ENCODE measurements around the gene FAM83F.
"Not testable (repeated sequence)": the region's sequence is repeated elsewhere in the genome, so short reads cannot be mapped to it uniquely, and the experiment has no call there.

FAM83F gene

GRCh38 chr22:39994566-39995392 is at the start of gene FAM83F:
TSS of gene FAM83F (plus strand) at chr22:39994954. CDS start at chr22:39995043, 89 bp downstream.
- Histone ChIP-seq H3K27me3 (ENCODE audit: control insufficient read depth in 1 of 2, insufficient read depth in 2 of 2, low read length in 2 of 2) (peaks cover 12 to 41% of the 10 kb centered on the region in 2 donors), H3K9me3 (ENCODE audit: low read length) (no peaks in the 10 kb centered on the region), H3K4me3 (ENCODE audit: low read depth in 1 of 2, low read length in 2 of 2) (no peak within 1 kb of the TSS), H3K4me1 (ENCODE audit: insufficient read depth, low read length) (no peaks in the 10 kb centered on the region), H3K9ac (ENCODE audit: low read length) (no peak within 1 kb of the TSS), H3K27ac (ENCODE audit: low read depth, low read length) (no peak within 1 kb of the TSS), H3K36me3 (ENCODE audit: insufficient read depth, low read length) (no peaks in the 10 kb centered on the region)

DNA sequence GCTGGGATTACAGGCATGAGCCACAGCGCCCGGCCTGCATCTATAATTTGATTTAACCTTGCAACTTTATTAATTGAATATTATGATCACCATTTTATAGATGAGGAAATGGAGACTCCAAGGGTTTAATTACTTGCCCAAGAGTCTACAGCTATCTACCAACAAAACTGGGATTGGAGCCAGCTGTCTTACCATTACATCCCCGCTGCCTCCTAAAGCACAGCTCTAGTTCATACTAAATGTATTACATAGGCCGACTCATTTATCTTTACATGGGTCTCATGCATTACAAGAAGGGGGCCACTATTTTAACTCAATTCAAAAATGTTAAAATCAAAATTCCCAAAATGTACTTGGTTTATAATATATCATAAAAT is 48.6 kb upstream of the FAM83F start:
- H3K4me1 ChIP-seq (ENCODE audit: insufficient read depth, low read length) = no peaks in the 10 kb centered on the region
- H3K27ac ChIP-seq (ENCODE audit: low read depth, low read length) = no peak overlapping the region
- H3K9me3 ChIP-seq (ENCODE audit: low read length) = no peaks in the 10 kb centered on the region
- no peak overlapping the region for H3K9ac ChIP-seq (ENCODE audit: low read length)
- no peaks in the 10 kb centered on the region for H3K27me3 ChIP-seq (ENCODE audit: control insufficient read depth in 1 of 2, insufficient read depth in 2 of 2, low read length in 2 of 2)
- no peak overlapping the region for H3K4me3 ChIP-seq (ENCODE audit: low read depth in 1 of 2, low read length in 2 of 2)
- H3K36me3 ChIP-seq (ENCODE audit: insufficient read depth, low read length) = no peaks in the 10 kb centered on the region

- H3K9me3 ChIP-seq (ENCODE audit: low read length) = no peaks in the 10 kb centered on the region
- H3K9ac ChIP-seq (ENCODE audit: low read length) = no peak overlapping the region
- no peaks in the 10 kb centered on the region for H3K4me1 ChIP-seq (ENCODE audit: insufficient read depth, low read length)
- H3K27ac ChIP-seq (ENCODE audit: low read depth, low read length) = no peak overlapping the region
- H3K27me3 ChIP-seq (ENCODE audit: control insufficient read depth in 1 of 2, insufficient read depth in 2 of 2, low read length in 2 of 2) = no peaks in the 10 kb centered on the region
- no peaks in the 10 kb centered on the region for H3K36me3 ChIP-seq (ENCODE audit: insufficient read depth, low read length)
- H3K4me3 ChIP-seq (ENCODE audit: low read depth in 1 of 2, low read length in 2 of 2) = no peak overlapping the region
Measured at GRCh38 chr22:39946503-39947219, 48.1 kb upstream of the FAM83F start.

- Histone ChIP-seq H3K36me3 (ENCODE audit: insufficient read depth, low read length) (no peaks in the 10 kb centered on the region), H3K27ac (ENCODE audit: low read depth, low read length) (no peak overlapping the region), H3K9ac (ENCODE audit: low read length) (no peak overlapping the region), H3K4me1 (ENCODE audit: insufficient read depth, low read length) (no peaks in the 10 kb centered on the region), H3K9me3 (ENCODE audit: low read length) (no peaks in the 10 kb centered on the region), H3K27me3 (ENCODE audit: control insufficient read depth in 1 of 2, insufficient read depth in 2 of 2, low read length in 2 of 2) (no peaks in the 10 kb centered on the region), H3K4me3 (ENCODE audit: low read depth in 1 of 2, low read length in 2 of 2) (no peak overlapping the region)
Measured at GRCh38 chr22:39947220-39948216, 47.2 kb upstream of the FAM83F start.

DNA sequence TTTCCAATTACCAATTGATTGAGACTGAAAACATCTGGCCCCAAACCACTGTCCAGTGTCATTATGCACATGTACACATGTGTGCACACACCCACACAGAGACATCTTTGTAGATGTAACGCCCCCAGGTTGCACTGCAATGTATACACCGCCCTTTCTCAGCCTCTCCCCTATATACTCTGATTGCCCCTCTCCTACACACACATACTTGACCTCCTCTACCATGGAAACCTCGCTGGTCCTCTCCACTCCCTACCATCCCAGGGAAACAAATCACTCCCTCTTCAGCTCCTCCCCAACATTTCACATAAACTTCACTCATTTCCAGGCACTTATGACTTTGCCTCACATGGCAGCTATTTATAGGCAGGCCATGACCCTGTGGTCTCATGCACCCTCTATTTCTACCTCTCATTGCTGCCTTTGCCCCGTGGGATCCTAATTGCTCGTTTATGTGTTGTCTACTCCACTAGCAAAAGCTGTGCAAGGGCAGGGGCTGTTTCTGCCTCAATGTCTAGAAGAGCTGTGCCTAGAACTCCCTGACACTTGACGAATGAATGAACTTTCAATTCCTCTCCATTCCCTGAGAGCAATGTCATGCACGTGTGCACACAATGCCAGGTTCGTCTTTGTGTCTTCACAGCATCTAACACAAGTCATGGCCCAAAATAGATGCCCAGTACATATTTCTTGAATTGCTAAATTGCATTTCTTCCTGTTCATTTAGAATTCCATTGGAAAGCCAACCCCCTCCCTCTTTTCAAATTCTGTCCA is 44.6 kb upstream of the FAM83F start:
- Histone ChIP-seq H3K36me3 (ENCODE audit: insufficient read depth, low read length) (no peaks in the 10 kb centered on the region), H3K27me3 (ENCODE audit: control insufficient read depth in 1 of 2, insufficient read depth in 2 of 2, low read length in 2 of 2) (no peaks in the 10 kb centered on the region), H3K9me3 (ENCODE audit: low read length) (no peaks in the 10 kb centered on the region), H3K9ac (ENCODE audit: low read length) (no peak overlapping the region), H3K4me1 (ENCODE audit: insufficient read depth, low read length) (no peaks in the 10 kb centered on the region), H3K4me3 (ENCODE audit: low read depth in 1 of 2, low read length in 2 of 2) (no peak overlapping the region), H3K27ac (ENCODE audit: low read depth, low read length) (no peak overlapping the region)

DNA sequence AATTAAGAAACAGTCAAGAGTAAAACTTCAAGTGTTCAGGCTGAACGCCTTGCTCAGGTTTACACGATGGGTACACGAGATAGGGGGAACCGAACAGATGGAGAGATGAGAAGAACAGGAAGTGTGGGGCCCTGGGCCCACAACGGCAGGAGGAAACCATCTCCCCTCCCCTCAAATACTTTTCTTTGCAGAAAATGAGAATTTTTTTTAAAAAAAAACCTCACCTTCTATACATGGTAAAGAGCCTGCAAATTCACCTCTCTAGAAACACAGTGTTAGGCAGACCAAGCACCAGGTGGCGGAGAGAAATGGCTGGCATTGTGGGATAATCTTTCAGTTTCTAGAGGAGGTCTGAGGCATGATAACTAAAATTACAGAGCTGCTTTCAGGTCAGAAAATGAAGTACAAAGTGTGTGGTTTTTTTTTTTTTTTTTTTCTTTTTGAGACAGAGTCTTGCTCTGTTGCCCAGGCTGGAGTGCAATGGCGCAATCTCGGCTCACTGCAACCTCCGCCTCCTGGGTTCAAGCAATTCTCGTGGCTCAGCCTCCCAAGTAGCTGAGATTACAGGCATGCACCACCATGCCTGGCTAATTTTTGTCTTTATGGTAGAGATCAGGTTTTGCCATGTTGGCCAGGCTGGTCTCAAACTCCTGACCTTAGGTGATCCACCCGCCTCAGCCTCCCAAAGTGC is 43.0 kb upstream of the FAM83F start:
- not testable (repeated sequence) for H3K4me1 ChIP-seq (ENCODE audit: insufficient read depth, low read length); H3K9ac ChIP-seq (ENCODE audit: low read length); H3K27me3 ChIP-seq (ENCODE audit: control insufficient read depth in 1 of 2, insufficient read depth in 2 of 2, low read length in 2 of 2); H3K27ac ChIP-seq (ENCODE audit: low read depth, low read length); H3K36me3 ChIP-seq (ENCODE audit: insufficient read depth, low read length); H3K9me3 ChIP-seq (ENCODE audit: low read length); H3K4me3 ChIP-seq (ENCODE audit: low read depth in 1 of 2, low read length in 2 of 2)

GRCh38 chr22:39952347-39952746 is 42.4 kb upstream of the FAM83F start:
- Histone ChIP-seq H3K9me3 (ENCODE audit: low read length) (no peaks in the 10 kb centered on the region), H3K4me3 (ENCODE audit: low read depth in 1 of 2, low read length in 2 of 2) (no peak overlapping the region), H3K36me3 (ENCODE audit: insufficient read depth, low read length) (no peaks in the 10 kb centered on the region), H3K27me3 (ENCODE audit: control insufficient read depth in 1 of 2, insufficient read depth in 2 of 2, low read length in 2 of 2) (no peaks in the 10 kb centered on the region), H3K4me1 (ENCODE audit: insufficient read depth, low read length) (no peaks in the 10 kb centered on the region), H3K27ac (ENCODE audit: low read depth, low read length) (no peak overlapping the region), H3K9ac (ENCODE audit: low read length) (no peak overlapping the region)

DNA sequence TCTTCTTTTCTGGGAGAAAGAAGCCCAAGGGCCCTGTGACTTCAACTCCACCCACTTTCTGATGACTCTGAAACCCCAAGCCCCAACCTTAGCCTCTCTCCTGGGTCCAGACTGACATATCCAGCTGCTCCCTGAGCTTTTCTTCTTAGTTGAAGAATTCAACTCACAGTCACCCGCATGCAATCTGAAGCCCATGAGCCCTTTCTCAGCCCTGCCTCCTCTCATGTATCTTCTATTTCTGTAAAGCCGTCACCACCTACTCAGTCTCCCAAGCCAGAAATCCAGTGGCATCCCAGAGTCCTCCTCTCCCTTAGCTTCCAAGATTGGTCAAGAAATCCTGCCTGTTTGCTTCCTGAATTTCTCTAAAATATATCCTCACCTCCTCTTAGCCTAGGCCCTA is 41.7 kb upstream of the FAM83F start:
- Histone ChIP-seq H3K4me3 (ENCODE audit: low read depth in 1 of 2, low read length in 2 of 2) (no peak overlapping the region), H3K9me3 (ENCODE audit: low read length) (no peaks in the 10 kb centered on the region), H3K36me3 (ENCODE audit: insufficient read depth, low read length) (no peaks in the 10 kb centered on the region), H3K27ac (ENCODE audit: low read depth, low read length) (no peak overlapping the region), H3K4me1 (ENCODE audit: insufficient read depth, low read length) (no peaks in the 10 kb centered on the region), H3K27me3 (ENCODE audit: control insufficient read depth in 1 of 2, insufficient read depth in 2 of 2, low read length in 2 of 2) (no peaks in the 10 kb centered on the region), H3K9ac (ENCODE audit: low read length) (no peak overlapping the region)

DNA sequence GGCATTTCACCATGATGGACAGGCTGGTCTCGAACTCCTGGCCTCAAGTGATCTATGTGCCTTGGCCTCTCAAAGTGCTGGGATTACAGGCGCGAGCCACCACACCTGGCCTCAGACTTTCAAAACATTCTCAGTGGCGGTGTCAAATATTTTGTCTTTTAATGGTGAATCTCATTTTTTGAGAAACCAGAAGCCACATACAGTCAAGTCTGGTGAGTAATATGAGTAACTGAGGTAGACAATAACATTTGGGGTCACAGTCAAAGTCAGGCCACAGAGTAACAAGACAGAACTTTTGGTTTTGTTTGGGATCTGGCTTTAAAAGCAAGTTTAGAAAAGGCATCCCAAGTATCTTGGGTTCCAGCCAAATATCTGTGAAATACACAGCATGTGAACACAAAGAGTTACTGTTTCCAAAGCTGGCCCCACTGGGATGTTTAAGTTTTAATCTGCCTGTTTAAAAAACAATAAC is 40.1 kb upstream of the FAM83F start:
- H3K27me3 ChIP-seq (ENCODE audit: control insufficient read depth in 1 of 2, insufficient read depth in 2 of 2, low read length in 2 of 2) = no peaks in the 10 kb centered on the region
- no peaks in the 10 kb centered on the region for H3K9me3 ChIP-seq (ENCODE audit: low read length)
- no peaks in the 10 kb centered on the region for H3K4me1 ChIP-seq (ENCODE audit: insufficient read depth, low read length)
- H3K9ac ChIP-seq (ENCODE audit: low read length) = no peak overlapping the region
- no peak overlapping the region for H3K27ac ChIP-seq (ENCODE audit: low read depth, low read length)
- no peak overlapping the region for H3K4me3 ChIP-seq (ENCODE audit: low read depth in 1 of 2, low read length in 2 of 2)
- no peaks in the 10 kb centered on the region for H3K36me3 ChIP-seq (ENCODE audit: insufficient read depth, low read length)

DNA sequence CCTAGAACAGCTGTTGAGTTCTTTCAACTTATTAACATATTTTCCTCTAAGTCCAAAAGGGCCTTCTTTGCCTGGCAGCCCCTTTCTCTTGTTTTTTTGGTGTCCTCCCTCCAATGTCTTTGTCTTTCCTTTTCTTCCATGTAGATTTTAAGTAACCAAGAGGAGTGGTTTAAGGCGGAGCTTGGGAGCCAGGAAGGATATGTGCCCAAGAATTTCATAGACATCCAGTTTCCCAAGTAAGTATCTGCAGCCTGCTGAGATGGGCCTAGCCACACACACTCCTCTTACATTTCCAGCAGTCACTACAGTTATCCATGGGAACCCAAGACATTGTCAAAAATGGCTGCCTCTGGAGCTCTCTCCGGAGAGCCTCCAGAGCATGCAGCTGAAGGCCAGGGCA is 39.1 kb upstream of the FAM83F start:
- Histone ChIP-seq H3K4me3 (ENCODE audit: low read depth in 1 of 2, low read length in 2 of 2) (no peak overlapping the region), H3K27ac (ENCODE audit: low read depth, low read length) (no peak overlapping the region)

More for the DNA sequence above, 39.1 kb upstream of the FAM83F start:
- Histone ChIP-seq H3K9ac (ENCODE audit: low read length) (no peak overlapping the region), H3K36me3 (ENCODE audit: insufficient read depth, low read length) (no peaks in the 10 kb centered on the region), H3K9me3 (ENCODE audit: low read length) (no peaks in the 10 kb centered on the region), H3K4me1 (ENCODE audit: insufficient read depth, low read length) (no peaks in the 10 kb centered on the region), H3K27me3 (ENCODE audit: control insufficient read depth in 1 of 2, insufficient read depth in 2 of 2, low read length in 2 of 2) (no peaks in the 10 kb centered on the region)
